Peyer's patch (tissue), 4 donors: ENCODE measurements around the gene LYRM9.

Experiments used
- CTCF ChIP-seq, 6 experiments: fragments of 450-650 bp in 4 of 6; fragments of 200-600 bp in 2 of 6; sonication (generic) in 1 of 6; IDR thresholded peaks; one replicate each; pipeline ENCODE4 v1.5.1; 2017 to 2019; ENCODE audit warnings: antibody characterized with exemption in 6 of 6, mild to moderate bottlenecking in 3 of 6, moderate library complexity in 1 of 6
- POLR2A ChIP-seq, 2 donors: fragments of 450-650 bp; IDR thresholded peaks; one replicate each; pipeline ENCODE4 v1.5.1; 2017; ENCODE audit warnings: antibody characterized with exemption in 2 of 2, mild to moderate bottlenecking in 2 of 2, moderate library complexity in 2 of 2

- TF ChIP-seq CTCF (IDR thresholded peaks at IDR 0.05) = peak in 1 of 6 experiments; percentile 2
- TF ChIP-seq POLR2A (IDR thresholded peaks at IDR 0.05) = no peak
These were observed 24.6 kb downstream of the LYRM9 start for GRCh38 chr17:27868565-27868964.
